Measurements from ENCODE around the gene AGBL4.

AGBL4 gene

DNA sequence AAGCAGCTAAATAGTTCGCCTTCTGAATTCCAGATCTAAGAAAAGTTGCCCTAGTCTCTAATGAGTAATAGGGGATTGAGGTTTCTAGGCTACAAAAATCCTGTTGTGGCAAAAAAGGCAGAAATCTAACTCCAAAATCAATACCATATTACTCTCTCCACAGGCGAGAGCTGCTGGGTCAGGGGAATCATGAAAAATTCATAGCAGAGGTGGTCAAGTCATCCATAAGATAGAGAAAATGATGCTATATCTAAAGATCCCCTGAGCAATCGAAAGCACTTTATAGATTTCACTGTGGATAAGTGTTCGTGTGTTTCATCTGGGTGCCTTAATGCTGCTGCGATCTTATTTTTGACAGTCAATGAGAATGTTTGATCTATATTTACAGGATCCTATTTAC lies 417.7 kb downstream of the AGBL4 start:
- TF ChIP-seq TAF1 (IDR thresholded peaks at IDR 0.05; ENCODE audit: low read depth, low read length) (no peak), POLR2AphosphoS5 (IDR thresholded peaks at IDR 0.05; ENCODE audit: low read depth, low read length) (no peak), PAX5 (IDR thresholded peaks at IDR 0.05; ENCODE audit: insufficient read depth, low read length, severe bottlenecking) (no peak), POLR2A (IDR thresholded peaks at IDR 0.05; ENCODE audit: low read depth, low read length) (no peak), SPI1 (IDR thresholded peaks at IDR 0.05; ENCODE audit: low read depth, low read length) (no peak), POU2F2 (IDR thresholded peaks at IDR 0.05; ENCODE audit: low read depth, low read length) (no peak)
- no peak for DNase-seq (ENCODE audit: insufficient read length, low spot score)
- no peak for FAIRE-seq

DNA sequence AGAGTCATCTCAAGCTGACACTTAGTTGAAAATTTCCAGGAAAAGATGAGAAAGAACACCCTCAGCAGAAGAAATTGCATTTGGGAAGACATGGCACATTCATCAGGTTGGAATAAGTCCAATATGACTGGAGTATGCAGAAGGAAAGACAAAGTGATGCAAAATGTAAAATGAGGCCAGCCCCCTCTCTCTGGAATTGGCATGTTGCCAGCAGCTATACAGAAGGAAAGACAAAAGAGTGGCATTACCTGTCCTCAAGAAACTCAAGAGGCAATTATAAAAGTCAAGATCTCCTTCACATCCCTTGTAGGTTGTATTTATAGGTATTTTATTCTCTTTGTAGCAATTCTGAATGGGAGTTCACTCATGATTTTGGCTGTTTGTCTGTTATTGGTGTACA lies 426.3 kb downstream of the AGBL4 start:
- TF ChIP-seq PAX5 (IDR thresholded peaks at IDR 0.05; ENCODE audit: insufficient read depth, low read length, severe bottlenecking) = no peak
- no peak for TF ChIP-seq POLR2A (IDR thresholded peaks at IDR 0.05; ENCODE audit: low read depth, low read length)
- no peak for TF ChIP-seq SPI1 (IDR thresholded peaks at IDR 0.05; ENCODE audit: low read depth, low read length)
- no peak for TF ChIP-seq TAF1 (IDR thresholded peaks at IDR 0.05; ENCODE audit: low read depth, low read length)
- no peak for TF ChIP-seq POLR2AphosphoS5 (IDR thresholded peaks at IDR 0.05; ENCODE audit: low read depth, low read length)
- no peak for TF ChIP-seq POU2F2 (IDR thresholded peaks at IDR 0.05; ENCODE audit: low read depth, low read length)
- FAIRE-seq = no peak
- no peak for DNase-seq (ENCODE audit: insufficient read length, low spot score)

- FAIRE-seq (no peak), DNase-seq (ENCODE audit: insufficient read length, low spot score) (no peak)
- TF ChIP-seq SPI1 (IDR thresholded peaks at IDR 0.05; ENCODE audit: low read depth, low read length) = no peak
- TF ChIP-seq POU2F2 (IDR thresholded peaks at IDR 0.05; ENCODE audit: low read depth, low read length) = no peak
- TF ChIP-seq PAX5 (IDR thresholded peaks at IDR 0.05; ENCODE audit: insufficient read depth, low read length, severe bottlenecking) = no peak
- TF ChIP-seq POLR2A (IDR thresholded peaks at IDR 0.05; ENCODE audit: low read depth, low read length) = no peak
- no peak for TF ChIP-seq TAF1 (IDR thresholded peaks at IDR 0.05; ENCODE audit: low read depth, low read length)
- TF ChIP-seq POLR2AphosphoS5 (IDR thresholded peaks at IDR 0.05; ENCODE audit: low read depth, low read length) = no peak
Observed at GRCh38 chr1:49576327-49576901, 447.3 kb downstream of the AGBL4 start.

DNA sequence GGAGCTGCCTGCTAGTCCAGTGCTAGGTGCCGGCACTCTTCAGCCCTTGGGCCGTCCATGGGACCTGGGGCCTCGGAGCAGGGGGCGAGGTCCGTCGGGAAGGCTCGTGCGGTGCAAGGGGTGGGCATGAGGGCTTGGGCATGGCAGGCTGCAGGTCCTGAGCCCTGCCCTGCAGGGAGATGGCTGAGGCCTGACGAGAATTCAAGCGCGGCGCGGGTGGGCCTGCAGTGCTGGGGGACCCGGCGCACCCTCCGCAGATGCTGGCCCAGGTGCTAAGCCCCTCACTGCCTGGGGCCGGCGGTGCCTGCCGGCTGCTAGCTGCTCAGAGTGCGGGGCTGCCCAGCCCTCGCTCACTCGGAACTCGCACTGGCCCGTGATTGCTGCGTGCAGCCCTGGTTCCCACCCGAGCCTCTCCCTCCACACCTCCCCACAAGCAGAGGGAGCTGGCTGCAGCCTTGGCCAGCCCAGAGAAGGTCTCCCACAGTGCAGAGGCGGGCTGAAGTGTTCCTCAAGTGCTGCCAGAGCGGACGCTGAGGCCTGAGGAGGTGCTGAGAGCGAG lies 467.0 kb downstream of the AGBL4 start:
- no peak for DNase-seq (ENCODE audit: insufficient read length, low spot score)
- FAIRE-seq = no peak
- TF ChIP-seq POLR2AphosphoS5 (IDR thresholded peaks at IDR 0.05; ENCODE audit: low read depth, low read length) (no peak), TAF1 (IDR thresholded peaks at IDR 0.05; ENCODE audit: low read depth, low read length) (no peak), SPI1 (IDR thresholded peaks at IDR 0.05; ENCODE audit: low read depth, low read length) (no peak), POU2F2 (IDR thresholded peaks at IDR 0.05; ENCODE audit: low read depth, low read length) (no peak)

GRCh38 chr1:49552101-49552500 lies 471.7 kb downstream of the AGBL4 start:
- DNase-seq (ENCODE audit: insufficient read length, low spot score) (no peak), FAIRE-seq (no peak)
- TF ChIP-seq TAF1 (IDR thresholded peaks at IDR 0.05; ENCODE audit: low read depth, low read length) (no peak), POLR2AphosphoS5 (IDR thresholded peaks at IDR 0.05; ENCODE audit: low read depth, low read length) (no peak), POU2F2 (IDR thresholded peaks at IDR 0.05; ENCODE audit: low read depth, low read length) (no peak), POLR2A (IDR thresholded peaks at IDR 0.05; ENCODE audit: low read depth, low read length) (no peak), PAX5 (IDR thresholded peaks at IDR 0.05; ENCODE audit: insufficient read depth, low read length, severe bottlenecking) (no peak), SPI1 (IDR thresholded peaks at IDR 0.05; ENCODE audit: low read depth, low read length) (no peak)

DNA sequence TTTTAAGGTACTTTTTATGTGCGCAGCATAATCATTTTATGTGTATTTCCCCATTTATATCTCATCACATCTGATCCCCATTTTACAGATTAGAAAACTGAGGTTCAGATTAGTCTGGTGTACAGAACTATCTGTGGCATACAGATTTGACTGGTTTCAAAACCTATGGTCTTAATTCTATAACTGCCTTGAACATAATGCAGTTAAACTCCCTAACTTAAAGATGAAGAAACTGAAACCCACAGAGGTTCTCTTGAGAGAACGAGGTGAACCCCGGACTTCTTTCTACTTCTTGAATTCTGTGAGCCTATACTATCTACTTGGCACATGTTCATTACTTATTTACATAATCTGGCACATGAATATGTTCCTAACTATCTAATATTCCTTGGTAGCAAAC lies 479.1 kb downstream of the AGBL4 start:
- no peak for TF ChIP-seq POLR2A (IDR thresholded peaks at IDR 0.05; ENCODE audit: low read depth, low read length)
- TF ChIP-seq SPI1 (IDR thresholded peaks at IDR 0.05; ENCODE audit: low read depth, low read length) = no peak
- no peak for TF ChIP-seq POU2F2 (IDR thresholded peaks at IDR 0.05; ENCODE audit: low read depth, low read length)
- no peak for TF ChIP-seq PAX5 (IDR thresholded peaks at IDR 0.05; ENCODE audit: insufficient read depth, low read length, severe bottlenecking)
- TF ChIP-seq POLR2AphosphoS5 (IDR thresholded peaks at IDR 0.05; ENCODE audit: low read depth, low read length) = no peak
- FAIRE-seq = no peak
- no peak for DNase-seq (ENCODE audit: insufficient read length, low spot score)

DNA sequence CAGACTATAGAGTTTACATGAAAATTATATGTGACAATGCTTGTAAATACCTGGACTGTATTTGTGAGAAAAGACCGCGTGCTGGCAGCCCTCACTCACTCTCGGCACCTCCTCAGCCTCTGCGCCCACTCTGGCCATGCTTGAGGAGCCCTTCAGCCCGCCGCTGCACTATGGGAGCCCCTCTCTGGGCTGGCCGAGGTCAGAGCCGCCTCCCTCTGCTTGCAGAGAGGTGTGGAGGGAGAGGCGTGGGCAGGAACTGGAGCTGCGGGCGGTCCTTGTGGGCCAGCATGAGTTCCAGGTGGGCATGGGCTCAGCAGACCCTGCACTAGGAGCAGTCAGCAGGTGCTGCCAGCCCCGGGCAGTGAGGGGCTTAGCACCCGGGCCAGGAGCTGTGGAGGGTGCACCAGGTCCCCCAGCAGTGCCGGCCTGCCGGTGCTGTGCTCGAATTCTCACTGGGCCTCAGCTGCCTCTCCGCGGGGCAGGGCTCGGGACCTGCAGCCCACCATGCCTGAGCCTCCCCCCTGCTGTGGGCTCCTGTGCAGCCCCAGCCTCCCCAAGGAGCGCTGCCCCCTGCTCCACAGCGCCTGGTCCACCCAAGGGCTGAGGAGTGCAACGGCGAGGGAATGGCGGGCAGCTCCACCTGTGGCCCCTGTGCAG lies 482.5 kb downstream of the AGBL4 start:
- no peak for TF ChIP-seq POLR2AphosphoS5 (IDR thresholded peaks at IDR 0.05; ENCODE audit: low read depth, low read length)
- TF ChIP-seq TAF1 (IDR thresholded peaks at IDR 0.05; ENCODE audit: low read depth, low read length) = no peak
- no peak for TF ChIP-seq PAX5 (IDR thresholded peaks at IDR 0.05; ENCODE audit: insufficient read depth, low read length, severe bottlenecking)
- TF ChIP-seq POLR2A (IDR thresholded peaks at IDR 0.05; ENCODE audit: low read depth, low read length) = no peak
- no peak for TF ChIP-seq POU2F2 (IDR thresholded peaks at IDR 0.05; ENCODE audit: low read depth, low read length)
- no peak for TF ChIP-seq SPI1 (IDR thresholded peaks at IDR 0.05; ENCODE audit: low read depth, low read length)
- FAIRE-seq (no peak), DNase-seq (ENCODE audit: insufficient read length, low spot score) (no peak)

- TF ChIP-seq POLR2AphosphoS5 (IDR thresholded peaks at IDR 0.05; ENCODE audit: low read depth, low read length) (no peak), SPI1 (IDR thresholded peaks at IDR 0.05; ENCODE audit: low read depth, low read length) (no peak)
- DNase-seq (ENCODE audit: insufficient read length, low spot score) (no peak), FAIRE-seq (no peak)
Observed at GRCh38 chr1:49527606-49528305, 496.0 kb downstream of the AGBL4 start.

DNA sequence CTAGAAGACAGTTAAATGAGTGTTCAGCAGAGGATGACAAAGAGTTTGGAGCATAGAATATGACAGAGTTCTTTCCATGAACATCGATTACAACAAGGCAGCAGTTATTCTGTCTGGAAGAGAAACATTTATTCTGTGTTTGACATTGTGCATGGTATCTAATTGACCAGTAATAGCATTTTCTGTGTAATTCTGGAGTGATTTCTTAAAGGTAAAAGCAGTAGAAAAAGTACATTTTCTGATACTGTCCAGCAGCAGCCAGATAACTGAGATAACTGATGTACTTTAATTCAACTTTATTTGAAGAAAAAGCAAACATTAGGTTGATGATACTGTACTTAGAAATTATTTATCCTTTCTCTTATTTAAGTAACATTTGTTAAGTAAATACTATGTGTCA lies 497.1 kb downstream of the AGBL4 start:
- no peak for FAIRE-seq
- no peak for DNase-seq (ENCODE audit: insufficient read length, low spot score)
- TF ChIP-seq PAX5 (IDR thresholded peaks at IDR 0.05; ENCODE audit: insufficient read depth, low read length, severe bottlenecking) (no peak), POU2F2 (IDR thresholded peaks at IDR 0.05; ENCODE audit: low read depth, low read length) (no peak), SPI1 (IDR thresholded peaks at IDR 0.05; ENCODE audit: low read depth, low read length) (no peak), POLR2AphosphoS5 (IDR thresholded peaks at IDR 0.05; ENCODE audit: low read depth, low read length) (no peak), POLR2A (IDR thresholded peaks at IDR 0.05; ENCODE audit: low read depth, low read length) (no peak), TAF1 (IDR thresholded peaks at IDR 0.05; ENCODE audit: low read depth, low read length) (no peak)
